ENCODE measurements around the gene IL1RAP.

GRCh38 chr3:190531406-190531805, 17.5 kb downstream of the IL1RAP start:
- TF ChIP-seq, protein P1, sequence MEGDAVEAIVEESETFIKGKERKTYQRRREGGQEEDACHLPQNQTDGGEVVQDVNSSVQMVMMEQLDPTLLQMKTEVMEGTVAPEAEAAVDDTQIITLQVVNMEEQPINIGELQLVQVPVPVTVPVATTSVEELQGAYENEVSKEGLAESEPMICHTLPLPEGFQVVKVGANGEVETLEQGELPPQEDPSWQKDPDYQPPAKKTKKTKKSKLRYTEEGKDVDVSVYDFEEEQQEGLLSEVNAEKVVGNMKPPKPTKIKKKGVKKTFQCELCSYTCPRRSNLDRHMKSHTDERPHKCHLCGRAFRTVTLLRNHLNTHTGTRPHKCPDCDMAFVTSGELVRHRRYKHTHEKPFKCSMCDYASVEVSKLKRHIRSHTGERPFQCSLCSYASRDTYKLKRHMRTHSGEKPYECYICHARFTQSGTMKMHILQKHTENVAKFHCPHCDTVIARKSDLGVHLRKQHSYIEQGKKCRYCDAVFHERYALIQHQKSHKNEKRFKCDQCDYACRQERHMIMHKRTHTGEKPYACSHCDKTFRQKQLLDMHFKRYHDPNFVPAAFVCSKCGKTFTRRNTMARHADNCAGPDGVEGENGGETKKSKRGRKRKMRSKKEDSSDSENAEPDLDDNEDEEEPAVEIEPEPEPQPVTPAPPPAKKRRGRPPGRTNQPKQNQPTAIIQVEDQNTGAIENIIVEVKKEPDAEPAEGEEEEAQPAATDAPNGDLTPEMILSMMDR (IDR thresholded peaks at IDR 0.05) = no peak
- no peak for TF ChIP-seq POLR2A (IDR thresholded peaks at IDR 0.05)

Data from vagina (tissue), 2 donors.